Endothelial cell of umbilical vein (primary cell): ENCODE measurements around the gene CADM4. TPM values are rescaled to one million over a fixed set of nuclear protein-coding genes. Genes with fewer than 3 reads are reported as not detected.

Experiments used
- BruUV-seq: library from RNA; stranded (reverse); fragments of 400-500 nt; replicated peaks from 2 replicates; lab custom pipeline; 2021; lab: Mats Ljungman, UMichigan
- CTCF ChIA-PET: fragments of 300-600, 350-600 bp; sonication (Branson Sonifier 250); formaldehyde crosslinking; loops from one replicate; lab custom pipeline; 2021; ENCODE audit warnings: antibody characterized with exemption, inconsistent platforms; lab: Charles Lee
- POLR2A ChIA-PET: fragments of 300-600, 350-600 bp; sonication (Branson Sonifier 250); formaldehyde crosslinking; loops from one replicate; lab custom pipeline; 2021; ENCODE audit warnings: antibody characterized with exemption, inconsistent platforms; lab: Charles Lee
- DNase-seq: peaks from one replicate; pipeline ENCODE4 v3.0.0-alpha.2; 2011; ENCODE audit warnings: low read depth, low spot score
- FAIRE-seq: peaks from 2 replicates; lab custom pipeline; 2011; peaks lifted over from hg19 to GRCh38; lab: Jason Lieb, UNC
- H2AFZ ChIP-seq: 2 replicates; pipeline ENCODE4 v1.6.0; 2012; ENCODE audit warnings: low read depth, low read length, control low read depth, inconsistent platforms
- H3K27ac ChIP-seq: 2 replicates; pipeline ENCODE4 v1.5.1; 2011; ENCODE audit warnings: low read depth, mild to moderate bottlenecking, control low read depth, low read length, moderate library complexity; ENCODE audit not compliant: insufficient read depth
- H3K27me3 ChIP-seq, 2 experiments: 2 replicates each; pipeline versions ENCODE4 v1.6.0 to v1.6.1; 2011; ENCODE audit warnings: low read length in 2 of 2, mixed read lengths in 1 of 2; ENCODE audit not compliant: control insufficient read depth in 2 of 2, insufficient read depth in 2 of 2
- H3K36me3 ChIP-seq, 2 experiments: 2 replicates in 1 of 2; 3 replicates in 1 of 2; pipeline ENCODE4 v1.5.1; 2011; ENCODE audit warnings: low read length in 2 of 2, mild to moderate bottlenecking in 1 of 2, moderate library complexity in 1 of 2; ENCODE audit not compliant: control insufficient read depth in 2 of 2, insufficient read depth in 2 of 2; ENCODE audit errors: extremely low read depth in 1 of 2
- H3K4me1 ChIP-seq: 3 replicates; pipeline ENCODE4 v1.5.1; 2011; ENCODE audit warnings: mild to moderate bottlenecking, low read length; ENCODE audit not compliant: control insufficient read depth, insufficient read depth; ENCODE audit errors: extremely low read depth
- H3K4me2 ChIP-seq: 2 replicates; pipeline ENCODE4 v1.6.1; 2011; ENCODE audit warnings: low read length, control low read depth, mixed read lengths; ENCODE audit not compliant: insufficient read depth
- H3K4me3 ChIP-seq, 3 experiments: fragments of 200-600 bp in 1 of 3; sonication (generic), shearing (Covaris generic) in 1 of 3; replicated peaks in 1 of 3; 2 replicates each; pipeline ENCODE4 v1.5.1; 2011 to 2016; ENCODE audit warnings: control low read depth in 3 of 3, low read length in 3 of 3, mild to moderate bottlenecking in 2 of 3, inconsistent platforms in 1 of 3, low read depth in 1 of 3, moderate library complexity in 1 of 3; ENCODE audit not compliant: insufficient read depth in 1 of 3
- H3K79me2 ChIP-seq: 2 replicates; pipeline ENCODE4 v1.6.0; 2012; ENCODE audit warnings: low read length, inconsistent platforms; ENCODE audit not compliant: control insufficient read depth, insufficient read depth
- H3K9ac ChIP-seq: replicated peaks from 2 replicates; pipeline ENCODE3; 2011; ENCODE audit warnings: low read length, control low read depth; ENCODE audit not compliant: insufficient read depth; ENCODE audit errors: extremely low read depth
- H3K9me1 ChIP-seq: replicated peaks from 3 replicates; pipeline ENCODE4 v1.6.0; 2011; ENCODE audit warnings: mild to moderate bottlenecking, low read length; ENCODE audit not compliant: control insufficient read depth, insufficient read depth; ENCODE audit errors: extremely low read depth
- H3K9me3 ChIP-seq: replicated peaks from 2 replicates; pipeline ENCODE4 v1.5.1; 2012; ENCODE audit warnings: low read length, inconsistent platforms; ENCODE audit not compliant: control insufficient read depth, insufficient read depth
- H4K20me1 ChIP-seq: replicated peaks from 2 replicates; pipeline ENCODE3; 2011; ENCODE audit warnings: mild to moderate bottlenecking, low read length; ENCODE audit not compliant: control insufficient read depth, insufficient read depth; ENCODE audit errors: extremely low read depth
- EZH2 ChIP-seq: IDR thresholded peaks from 2 replicates; pipeline ENCODE4 v1.6.1; 2012; ENCODE audit warnings: borderline replicate concordance, low read depth, mild to moderate bottlenecking, moderate library complexity, low read length, inconsistent platforms; ENCODE audit not compliant: severe bottlenecking
- FOS ChIP-seq: IDR thresholded peaks from 2 replicates; pipeline ENCODE4 v1.6.1; 2011; ENCODE audit warnings: mild to moderate bottlenecking, low read length, moderate library complexity, borderline replicate concordance; ENCODE audit not compliant: insufficient read depth
- JUN ChIP-seq: IDR thresholded peaks from 2 replicates; pipeline ENCODE4 v1.6.1; 2011; ENCODE audit warnings: borderline replicate concordance, low read depth; ENCODE audit not compliant: insufficient read length, insufficient read depth
- POLR2A ChIP-seq: IDR thresholded peaks from 2 replicates; pipeline ENCODE4 v1.6.1; 2012; ENCODE audit warnings: low read depth, mild to moderate bottlenecking, control low read depth, low read length
- POLR2AphosphoS5 ChIP-seq: IDR thresholded peaks from 2 replicates; pipeline ENCODE4 v1.6.1; 2012; ENCODE audit warnings: low read depth, mild to moderate bottlenecking, control low read depth, low read length, moderate library complexity; ENCODE audit not compliant: insufficient read depth
- dilution Hi-C: fragments of 300-500 bp; cut with MboI; formaldehyde crosslinking; loops from one replicate; pipeline ENCODE4 v1.15.0; 2019; ENCODE audit warnings: low sequenced_read_pairs; ENCODE audit not compliant: extremely low pct_ligation_motif_present
- intact Hi-C: fragments of 100-400 bp; cut with micrococcal nuclease; formaldehyde crosslinking; loops from one replicate; pipeline ENCODE4 v1.10.0; 2022
- polyA plus RNA-seq, 4 experiments: library from polyadenylated mRNA; depleted of rRNA in 3 of 4; stranded (reverse) in 3 of 4; unstranded in 1 of 4; fragments of >200 nt; gene quantifications; 2 replicates each; pipeline versions ENCODE4 v1.2.1 to v1.2.3, GENCODE V29; 2011 to 2012; ENCODE audit warnings: missing spikeins in 1 of 4
- total RNA-seq: library from RNA; stranded (reverse); gene quantifications from 2 replicates; pipeline ENCODE4 v1.2.3, GENCODE V29; 2021
- TF ChIP-seq, protein P1 (sequence below): IDR thresholded peaks from 2 replicates; pipeline ENCODE4 v1.6.1; 2011; ENCODE audit not compliant: insufficient read depth, insufficient read length

Gene CADM4
- total and polyA plus RNA-seq, 2 donors (not counting 3 experiments of a cell fraction or from before 2014, with no cell fraction given) = 5.0 to 7.5 TPM

DNA sequence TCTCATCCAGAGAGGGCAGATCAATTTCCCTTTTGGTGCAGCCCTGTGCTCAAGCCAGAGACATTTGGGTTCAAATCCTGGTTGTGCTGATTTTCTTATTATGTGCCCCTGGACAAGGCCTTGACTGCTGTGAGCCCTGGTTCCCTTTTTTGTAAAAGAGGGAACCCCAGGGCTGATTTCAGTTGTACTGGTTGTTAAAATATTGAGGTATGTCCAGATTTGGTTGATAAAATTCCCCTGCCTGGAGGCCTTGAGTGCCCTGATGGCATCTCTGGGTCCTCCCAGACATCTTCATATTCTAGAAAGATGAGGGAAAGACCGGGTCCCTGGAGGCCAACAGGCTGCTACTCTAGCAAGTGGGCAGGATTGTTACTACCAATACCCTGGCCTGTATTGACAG is 44.7 kb upstream of the CADM4 start:
- dilution Hi-C loops (no loop called here), intact Hi-C loops (no loop called here)
- no peaks in the 10 kb centered on the region for H4K20me1 ChIP-seq
- no peak overlapping the region for H3K27ac ChIP-seq
- H3K9me1 ChIP-seq = no peaks in the 10 kb centered on the region
- no peaks in the 10 kb centered on the region for H3K9me3 ChIP-seq
- H2AFZ ChIP-seq = no peak overlapping the region
- no peaks in the 10 kb centered on the region for H3K4me1 ChIP-seq
- no peak for TF ChIP-seq POLR2AphosphoS5
- POLR2A ChIA-PET = no interaction called here
- peaks cover 0 to 2% of the 10 kb centered on the region in 2 experiments for H3K27me3 ChIP-seq
- FAIRE-seq = no peak
- no peaks in the 10 kb centered on the region for H3K36me3 ChIP-seq
- BruUV-seq = no TSS peak
- H3K4me2 ChIP-seq = no peak overlapping the region
- no peak for DNase-seq
- H3K4me3 ChIP-seq = no peak overlapping the region
- no peak overlapping the region for H3K9ac ChIP-seq
- no peaks in the 10 kb centered on the region for H3K79me2 ChIP-seq
- CTCF ChIA-PET = no interaction called here

DNA sequence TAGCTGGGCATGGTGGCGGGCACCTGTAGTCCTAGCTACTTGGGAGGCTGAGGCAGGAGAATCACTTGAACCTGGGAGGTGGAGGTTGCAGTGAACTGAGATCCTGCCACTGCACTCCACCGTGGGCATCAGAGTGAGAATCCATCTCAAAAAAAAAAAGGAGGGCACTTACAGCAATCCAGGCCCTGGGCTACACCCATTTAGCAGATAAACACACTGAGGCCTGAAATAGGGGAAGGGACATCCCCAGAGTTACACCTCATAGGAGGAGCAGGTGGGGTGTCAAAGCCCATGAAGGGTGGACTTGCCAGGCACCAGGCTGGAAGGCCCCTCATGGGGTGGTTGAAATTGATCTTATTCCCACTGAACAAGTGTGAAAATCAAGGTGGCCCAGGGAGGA is 44.3 kb upstream of the CADM4 start:
- Histone ChIP-seq H3K4me2 (no peak overlapping the region), H3K9me3 (no peaks in the 10 kb centered on the region), H2AFZ (no peak overlapping the region), H3K79me2 (no peaks in the 10 kb centered on the region), H3K36me3 (no peaks in the 10 kb centered on the region), H3K4me1 (no peaks in the 10 kb centered on the region), H3K9me1 (no peaks in the 10 kb centered on the region), H3K27me3 (peaks cover 0 to 2% of the 10 kb centered on the region in 2 experiments), H3K9ac (no peak overlapping the region), H3K27ac (no peak overlapping the region), H4K20me1 (no peaks in the 10 kb centered on the region), H3K4me3 (no peak overlapping the region)
- no peak for FAIRE-seq
- POLR2A ChIA-PET = no interaction called here
- no peak for DNase-seq
- intact Hi-C loops = no loop called here
- CTCF ChIA-PET = no interaction called here
- dilution Hi-C loops = no loop called here
- TF ChIP-seq POLR2A (no peak), JUN (no peak), FOS (no peak), EZH2 (no peak)
- TF ChIP-seq, protein P1, sequence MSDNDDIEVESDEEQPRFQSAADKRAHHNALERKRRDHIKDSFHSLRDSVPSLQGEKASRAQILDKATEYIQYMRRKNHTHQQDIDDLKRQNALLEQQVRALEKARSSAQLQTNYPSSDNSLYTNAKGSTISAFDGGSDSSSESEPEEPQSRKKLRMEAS = no peak
- BruUV-seq = no TSS peak
